ENCODE measurements around the gene VEZF1.

Gene VEZF1

GRCh38 chr17:57925361-57925990 lies 62.6 kb downstream of the VEZF1 start:
- FAIRE-seq, result no peak
- no peak for DNase-seq (ENCODE audit: insufficient read length, low spot score)
- TF ChIP-seq SPI1 (IDR thresholded peaks at IDR 0.05; ENCODE audit: low read depth, low read length) (no peak), TAF1 (IDR thresholded peaks at IDR 0.05; ENCODE audit: low read depth, low read length) (no peak), PAX5 (IDR thresholded peaks at IDR 0.05; ENCODE audit: insufficient read depth, low read length, severe bottlenecking) (no peak), POLR2A (IDR thresholded peaks at IDR 0.05; ENCODE audit: low read depth, low read length) (no peak)

- TF ChIP-seq PAX5 (IDR thresholded peaks at IDR 0.05; ENCODE audit: insufficient read depth, low read length, severe bottlenecking) (no peak), POU2F2 (IDR thresholded peaks at IDR 0.05; ENCODE audit: low read depth, low read length) (no peak), POLR2AphosphoS5 (IDR thresholded peaks at IDR 0.05; ENCODE audit: low read depth, low read length) (no peak), POLR2A (IDR thresholded peaks at IDR 0.05; ENCODE audit: low read depth, low read length) (no peak), TAF1 (IDR thresholded peaks at IDR 0.05; ENCODE audit: low read depth, low read length) (no peak), SPI1 (IDR thresholded peaks at IDR 0.05; ENCODE audit: low read depth, low read length) (no peak)
- DNase-seq (ENCODE audit: insufficient read length, low spot score) (no peak), FAIRE-seq (no peak)
Observed at GRCh38 chr17:57924677-57925076, 63.4 kb downstream of the VEZF1 start.

All from GM12891 (cell line).